Endothelial cell of umbilical vein (primary cell): ENCODE results near the gene CILP. TPM values are rescaled to one million over a fixed set of nuclear protein-coding genes. Genes with fewer than 3 reads are reported as not detected.

Experiments
- BruUV-seq: library from RNA; stranded (reverse); fragments of 400-500 nt; replicated peaks from 2 replicates; lab custom pipeline; 2021; lab: Mats Ljungman, UMichigan
- CTCF ChIA-PET: fragments of 300-600, 350-600 bp; sonication (Branson Sonifier 250); formaldehyde crosslinking; loops from one replicate; lab custom pipeline; 2021; ENCODE audit warnings: antibody characterized with exemption, inconsistent platforms; lab: Charles Lee
- POLR2A ChIA-PET: fragments of 300-600, 350-600 bp; sonication (Branson Sonifier 250); formaldehyde crosslinking; loops from one replicate; lab custom pipeline; 2021; ENCODE audit warnings: antibody characterized with exemption, inconsistent platforms; lab: Charles Lee
- DNase-seq: peaks from one replicate; pipeline ENCODE4 v3.0.0-alpha.2; 2011; ENCODE audit warnings: low read depth, low spot score
- FAIRE-seq: peaks from 2 replicates; lab custom pipeline; 2011; peaks lifted over from hg19 to GRCh38; lab: Jason Lieb, UNC
- H2AFZ ChIP-seq: 2 replicates; pipeline ENCODE4 v1.6.0; 2012; ENCODE audit warnings: low read depth, low read length, control low read depth, inconsistent platforms
- H3K27ac ChIP-seq: 2 replicates; pipeline ENCODE4 v1.5.1; 2011; ENCODE audit warnings: low read depth, mild to moderate bottlenecking, control low read depth, low read length, moderate library complexity; ENCODE audit not compliant: insufficient read depth
- H3K27me3 ChIP-seq, 2 experiments: 2 replicates each; pipeline versions ENCODE4 v1.6.0 to v1.6.1; 2011; ENCODE audit warnings: low read length in 2 of 2, mixed read lengths in 1 of 2; ENCODE audit not compliant: control insufficient read depth in 2 of 2, insufficient read depth in 2 of 2
- H3K36me3 ChIP-seq, 2 experiments: 2 replicates in 1 of 2; 3 replicates in 1 of 2; pipeline ENCODE4 v1.5.1; 2011; ENCODE audit warnings: low read length in 2 of 2, mild to moderate bottlenecking in 1 of 2, moderate library complexity in 1 of 2; ENCODE audit not compliant: control insufficient read depth in 2 of 2, insufficient read depth in 2 of 2; ENCODE audit errors: extremely low read depth in 1 of 2
- H3K4me1 ChIP-seq: 3 replicates; pipeline ENCODE4 v1.5.1; 2011; ENCODE audit warnings: mild to moderate bottlenecking, low read length; ENCODE audit not compliant: control insufficient read depth, insufficient read depth; ENCODE audit errors: extremely low read depth
- H3K4me2 ChIP-seq: 2 replicates; pipeline ENCODE4 v1.6.1; 2011; ENCODE audit warnings: low read length, control low read depth, mixed read lengths; ENCODE audit not compliant: insufficient read depth
- H3K4me3 ChIP-seq, 3 experiments: fragments of 200-600 bp in 1 of 3; sonication (generic), shearing (Covaris generic) in 1 of 3; replicated peaks in 1 of 3; 2 replicates each; pipeline ENCODE4 v1.5.1; 2011 to 2016; ENCODE audit warnings: control low read depth in 3 of 3, low read length in 3 of 3, mild to moderate bottlenecking in 2 of 3, inconsistent platforms in 1 of 3, low read depth in 1 of 3, moderate library complexity in 1 of 3; ENCODE audit not compliant: insufficient read depth in 1 of 3
- H3K79me2 ChIP-seq: 2 replicates; pipeline ENCODE4 v1.6.0; 2012; ENCODE audit warnings: low read length, inconsistent platforms; ENCODE audit not compliant: control insufficient read depth, insufficient read depth
- H3K9ac ChIP-seq: replicated peaks from 2 replicates; pipeline ENCODE3; 2011; ENCODE audit warnings: low read length, control low read depth; ENCODE audit not compliant: insufficient read depth; ENCODE audit errors: extremely low read depth
- H3K9me1 ChIP-seq: replicated peaks from 3 replicates; pipeline ENCODE4 v1.6.0; 2011; ENCODE audit warnings: mild to moderate bottlenecking, low read length; ENCODE audit not compliant: control insufficient read depth, insufficient read depth; ENCODE audit errors: extremely low read depth
- H3K9me3 ChIP-seq: replicated peaks from 2 replicates; pipeline ENCODE4 v1.5.1; 2012; ENCODE audit warnings: low read length, inconsistent platforms; ENCODE audit not compliant: control insufficient read depth, insufficient read depth
- H4K20me1 ChIP-seq: replicated peaks from 2 replicates; pipeline ENCODE3; 2011; ENCODE audit warnings: mild to moderate bottlenecking, low read length; ENCODE audit not compliant: control insufficient read depth, insufficient read depth; ENCODE audit errors: extremely low read depth
- EZH2 ChIP-seq: IDR thresholded peaks from 2 replicates; pipeline ENCODE4 v1.6.1; 2012; ENCODE audit warnings: borderline replicate concordance, low read depth, mild to moderate bottlenecking, moderate library complexity, low read length, inconsistent platforms; ENCODE audit not compliant: severe bottlenecking
- FOS ChIP-seq: IDR thresholded peaks from 2 replicates; pipeline ENCODE4 v1.6.1; 2011; ENCODE audit warnings: mild to moderate bottlenecking, low read length, moderate library complexity, borderline replicate concordance; ENCODE audit not compliant: insufficient read depth
- GATA2 ChIP-seq: IDR thresholded peaks from 2 replicates; pipeline ENCODE4 v1.7.0; 2011; ENCODE audit warnings: low read depth, mild to moderate bottlenecking, moderate library complexity, mixed read lengths, low read length; ENCODE audit not compliant: insufficient read length, insufficient read depth
- JUN ChIP-seq: IDR thresholded peaks from 2 replicates; pipeline ENCODE4 v1.6.1; 2011; ENCODE audit warnings: borderline replicate concordance, low read depth; ENCODE audit not compliant: insufficient read length, insufficient read depth
- MAX ChIP-seq: IDR thresholded peaks from 2 replicates; pipeline ENCODE4 v1.6.1; 2011; ENCODE audit not compliant: insufficient read depth, insufficient read length
- MYC ChIP-seq: IDR thresholded peaks from one replicate; pipeline ENCODE4 v1.6.1; 2011; ENCODE audit warnings: mild to moderate bottlenecking, low read depth, low read length
- POLR2A ChIP-seq: IDR thresholded peaks from 2 replicates; pipeline ENCODE4 v1.6.1; 2012; ENCODE audit warnings: low read depth, mild to moderate bottlenecking, control low read depth, low read length
- POLR2AphosphoS5 ChIP-seq: IDR thresholded peaks from 2 replicates; pipeline ENCODE4 v1.6.1; 2012; ENCODE audit warnings: low read depth, mild to moderate bottlenecking, control low read depth, low read length, moderate library complexity; ENCODE audit not compliant: insufficient read depth
- dilution Hi-C: fragments of 300-500 bp; cut with MboI; formaldehyde crosslinking; loops from one replicate; pipeline ENCODE4 v1.15.0; 2019; ENCODE audit warnings: low sequenced_read_pairs; ENCODE audit not compliant: extremely low pct_ligation_motif_present
- intact Hi-C: fragments of 100-400 bp; cut with micrococcal nuclease; formaldehyde crosslinking; loops from one replicate; pipeline ENCODE4 v1.10.0; 2022
- polyA plus RNA-seq, 4 experiments: library from polyadenylated mRNA; depleted of rRNA in 3 of 4; stranded (reverse) in 3 of 4; unstranded in 1 of 4; fragments of >200 nt; gene quantifications; 2 replicates each; pipeline versions ENCODE4 v1.2.1 to v1.2.3, GENCODE V29; 2011 to 2012; ENCODE audit warnings: missing spikeins in 1 of 4
- total RNA-seq: library from RNA; stranded (reverse); gene quantifications from 2 replicates; pipeline ENCODE4 v1.2.3, GENCODE V29; 2021
- TF ChIP-seq, protein P1 (sequence below), 2 donors: IDR thresholded peaks; 1 replicate in 1 of 2; 2 replicates in 1 of 2; pipeline ENCODE4 v1.5.1; 2011; ENCODE audit warnings: low read length in 2 of 2, mild to moderate bottlenecking in 2 of 2, moderate library complexity in 2 of 2, control low read depth in 1 of 2, inconsistent platforms in 1 of 2, low read depth in 1 of 2; ENCODE audit not compliant: insufficient read depth in 1 of 2; ENCODE audit errors: extremely low read depth in 1 of 2

The CILP gene
- total and polyA plus RNA-seq, 2 donors (not counting 3 experiments of a cell fraction or from before 2014, with no cell fraction given): 0.01 TPM; not detected in 1

GRCh38 chr15:65215496-65215895 lies 4.2 kb upstream of the CILP start:
- intact Hi-C loops (no loop called here), dilution Hi-C loops (no loop called here)
- H3K9me1 ChIP-seq: no peaks in the 10 kb centered on the region
- H3K27ac ChIP-seq: no peak overlapping the region
- ChIA-PET CTCF (interaction anchor here (0.8 to 2.0 kb wide), 2 partner anchors 14 to 55 kb away, joined by 3 to 5 read pairs; no protein-coding TSS in a partner anchor), POLR2A (no interaction called here)
- no peaks in the 10 kb centered on the region for H3K36me3 ChIP-seq
- no peaks in the 10 kb centered on the region for H4K20me1 ChIP-seq
- no peaks in the 10 kb centered on the region for H3K4me1 ChIP-seq
- H2AFZ ChIP-seq: no peak overlapping the region
- no peaks in the 10 kb centered on the region for H3K9me3 ChIP-seq
- TF ChIP-seq JUN (no peak), POLR2A (no peak), GATA2 (no peak), POLR2AphosphoS5 (no peak), FOS (no peak), MAX (no peak), MYC (no peak), EZH2 (no peak)
- TF ChIP-seq, protein P1, sequence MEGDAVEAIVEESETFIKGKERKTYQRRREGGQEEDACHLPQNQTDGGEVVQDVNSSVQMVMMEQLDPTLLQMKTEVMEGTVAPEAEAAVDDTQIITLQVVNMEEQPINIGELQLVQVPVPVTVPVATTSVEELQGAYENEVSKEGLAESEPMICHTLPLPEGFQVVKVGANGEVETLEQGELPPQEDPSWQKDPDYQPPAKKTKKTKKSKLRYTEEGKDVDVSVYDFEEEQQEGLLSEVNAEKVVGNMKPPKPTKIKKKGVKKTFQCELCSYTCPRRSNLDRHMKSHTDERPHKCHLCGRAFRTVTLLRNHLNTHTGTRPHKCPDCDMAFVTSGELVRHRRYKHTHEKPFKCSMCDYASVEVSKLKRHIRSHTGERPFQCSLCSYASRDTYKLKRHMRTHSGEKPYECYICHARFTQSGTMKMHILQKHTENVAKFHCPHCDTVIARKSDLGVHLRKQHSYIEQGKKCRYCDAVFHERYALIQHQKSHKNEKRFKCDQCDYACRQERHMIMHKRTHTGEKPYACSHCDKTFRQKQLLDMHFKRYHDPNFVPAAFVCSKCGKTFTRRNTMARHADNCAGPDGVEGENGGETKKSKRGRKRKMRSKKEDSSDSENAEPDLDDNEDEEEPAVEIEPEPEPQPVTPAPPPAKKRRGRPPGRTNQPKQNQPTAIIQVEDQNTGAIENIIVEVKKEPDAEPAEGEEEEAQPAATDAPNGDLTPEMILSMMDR (IDR thresholded peaks at IDR 0.05; ENCODE audit: extremely low read depth in 1 of 2, insufficient read depth in 1 of 2, low read depth in 1 of 2, low read length in 2 of 2): no peak
- no peak overlapping the region for H3K9ac ChIP-seq
- FAIRE-seq: no peak
- DNase-seq: no peak
- no peak overlapping the region for H3K4me2 ChIP-seq
- H3K27me3 ChIP-seq: peaks cover 0 to 5% of the 10 kb centered on the region in 2 experiments
- H3K4me3 ChIP-seq: no peak overlapping the region
- H3K79me2 ChIP-seq: no peaks in the 10 kb centered on the region
- BruUV-seq: no TSS peak
